Osteoblast (primary cell): Measurements from ENCODE around the gene P2RX1. TPM values are rescaled to one million over a fixed set of nuclear protein-coding genes. Genes with fewer than 3 reads are reported as not detected.

ENCODE experiments used
- DNase-seq: peaks from one replicate; pipeline ENCODE4 v3.0.0; 2011; ENCODE audit warnings: low spot score, mixed read lengths; ENCODE audit not compliant: insufficient read length; ENCODE audit errors: missing footprints
- H2AFZ ChIP-seq: 2 replicates; pipeline ENCODE4 v1.6.0; 2011; ENCODE audit warnings: mild to moderate bottlenecking, low read length
- H3K27ac ChIP-seq: 2 replicates; pipeline ENCODE4 v1.5.1; 2011; ENCODE audit warnings: mild to moderate bottlenecking, low read depth, low read length, moderate library complexity
- H3K27me3 ChIP-seq: 2 replicates; pipeline ENCODE4 v1.6.0; 2012; ENCODE audit warnings: mild to moderate bottlenecking, control low read depth, inconsistent platforms, low read length, moderate library complexity; ENCODE audit not compliant: insufficient read depth
- H3K36me3 ChIP-seq: 2 replicates; pipeline ENCODE4 v1.5.1; 2011; ENCODE audit warnings: mild to moderate bottlenecking, low read length, control low read depth, moderate library complexity; ENCODE audit not compliant: insufficient read depth
- H3K4me1 ChIP-seq: 2 replicates; pipeline ENCODE4 v1.5.1; 2011; ENCODE audit warnings: mild to moderate bottlenecking, low read length, control low read depth, moderate library complexity; ENCODE audit not compliant: insufficient read depth
- H3K4me2 ChIP-seq: 2 replicates; pipeline ENCODE4 v1.6.0; 2011; ENCODE audit warnings: mild to moderate bottlenecking, low read length; ENCODE audit not compliant: insufficient read depth
- H3K4me3 ChIP-seq: fragments of 200-600 bp; sonication (generic); 3 replicates; pipeline ENCODE4 v1.5.1; 2012; ENCODE audit warnings: mild to moderate bottlenecking, low read length, inconsistent platforms; ENCODE audit not compliant: insufficient read depth
- H3K79me2 ChIP-seq: 2 replicates; pipeline ENCODE4 v1.6.0; 2012; ENCODE audit warnings: mild to moderate bottlenecking, low read length, control low read depth, inconsistent platforms; ENCODE audit not compliant: insufficient read depth
- H3K9me3 ChIP-seq: 2 replicates; pipeline ENCODE4 v1.5.1; 2011; ENCODE audit warnings: low read depth, low read length, control low read depth
- H4K20me1 ChIP-seq: 2 replicates; pipeline ENCODE4 v1.6.0; 2012; ENCODE audit warnings: mild to moderate bottlenecking, low read length, control low read depth; ENCODE audit not compliant: insufficient read depth
- total RNA-seq: library from RNA; depleted of rRNA; stranded (reverse); fragments of >200 nt; gene quantifications from 2 replicates; pipeline ENCODE4 v1.2.3, GENCODE V29; 2012
- TF ChIP-seq, protein P1 (sequence below): IDR thresholded peaks from 2 replicates; pipeline ENCODE4 v1.5.1; 2011; ENCODE audit warnings: mild to moderate bottlenecking, low read depth, low read length, moderate library complexity; ENCODE audit errors: extremely low read depth

P2RX1 gene
- total RNA-seq, 1 donor: not detected

DNA sequence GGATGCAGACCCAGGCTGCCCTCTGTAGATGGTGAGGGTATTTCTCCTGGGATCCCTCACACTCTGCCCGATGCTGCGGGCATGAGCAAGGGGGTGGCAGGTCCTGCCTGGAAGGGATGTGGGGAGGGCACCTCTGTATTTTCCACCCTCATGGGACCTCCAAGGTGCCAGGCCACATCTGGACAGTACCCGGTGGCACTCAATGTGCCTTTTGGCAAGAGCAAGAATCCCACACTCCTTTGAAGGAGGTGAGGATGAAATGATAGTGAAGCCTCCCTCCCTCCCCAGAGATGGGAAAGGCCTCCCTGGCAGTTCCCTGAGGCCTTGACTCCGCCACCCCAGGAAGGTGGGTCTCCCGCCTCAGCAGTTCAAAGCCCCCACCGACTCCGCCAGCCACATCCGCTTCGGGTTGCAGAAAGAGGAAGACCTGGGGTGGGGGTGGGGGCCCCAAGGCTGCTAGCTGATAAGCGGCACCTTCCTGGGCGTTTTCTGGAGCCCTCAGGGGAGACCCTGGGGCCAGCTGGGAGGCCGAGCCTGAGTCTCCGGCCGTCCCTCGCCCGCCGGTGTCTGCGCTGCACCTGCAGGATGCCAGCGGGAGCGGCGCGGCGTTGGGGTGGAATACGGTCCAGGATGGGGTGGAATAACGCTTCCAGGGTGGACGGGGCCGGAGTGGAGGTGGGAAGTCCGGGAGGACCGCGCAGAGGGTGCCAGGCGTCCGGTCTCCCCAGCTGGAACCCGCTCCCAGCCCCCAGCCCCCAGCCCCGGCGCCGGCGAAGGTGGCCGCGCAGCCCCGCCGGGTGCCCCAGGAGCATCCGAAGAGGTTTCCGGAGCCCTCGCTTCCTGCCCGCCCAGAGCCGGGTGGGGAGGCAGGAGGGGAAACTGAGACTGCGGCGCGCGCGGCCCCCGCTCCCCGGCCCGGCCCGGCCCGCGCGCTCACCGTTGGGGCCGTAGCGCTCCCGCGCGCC is 47.3 kb upstream of the P2RX1 start:
- H3K27ac ChIP-seq: no peak overlapping the region
- peak; percentile 78 for DNase-seq
- no peak overlapping the region for H3K4me3 ChIP-seq
- no peak overlapping the region for H3K4me2 ChIP-seq
- H3K36me3 ChIP-seq: no peaks in the 10 kb centered on the region
- H3K27me3 ChIP-seq: peaks cover 41% of the 10 kb centered on the region
- no peak overlapping the region for H2AFZ ChIP-seq
- peaks cover 2% of the 10 kb centered on the region for H4K20me1 ChIP-seq
- H3K79me2 ChIP-seq: no peaks in the 10 kb centered on the region
- H3K9me3 ChIP-seq: no peaks in the 10 kb centered on the region
- H3K4me1 ChIP-seq: peaks cover 4% of the 10 kb centered on the region
- TF ChIP-seq, protein P1, sequence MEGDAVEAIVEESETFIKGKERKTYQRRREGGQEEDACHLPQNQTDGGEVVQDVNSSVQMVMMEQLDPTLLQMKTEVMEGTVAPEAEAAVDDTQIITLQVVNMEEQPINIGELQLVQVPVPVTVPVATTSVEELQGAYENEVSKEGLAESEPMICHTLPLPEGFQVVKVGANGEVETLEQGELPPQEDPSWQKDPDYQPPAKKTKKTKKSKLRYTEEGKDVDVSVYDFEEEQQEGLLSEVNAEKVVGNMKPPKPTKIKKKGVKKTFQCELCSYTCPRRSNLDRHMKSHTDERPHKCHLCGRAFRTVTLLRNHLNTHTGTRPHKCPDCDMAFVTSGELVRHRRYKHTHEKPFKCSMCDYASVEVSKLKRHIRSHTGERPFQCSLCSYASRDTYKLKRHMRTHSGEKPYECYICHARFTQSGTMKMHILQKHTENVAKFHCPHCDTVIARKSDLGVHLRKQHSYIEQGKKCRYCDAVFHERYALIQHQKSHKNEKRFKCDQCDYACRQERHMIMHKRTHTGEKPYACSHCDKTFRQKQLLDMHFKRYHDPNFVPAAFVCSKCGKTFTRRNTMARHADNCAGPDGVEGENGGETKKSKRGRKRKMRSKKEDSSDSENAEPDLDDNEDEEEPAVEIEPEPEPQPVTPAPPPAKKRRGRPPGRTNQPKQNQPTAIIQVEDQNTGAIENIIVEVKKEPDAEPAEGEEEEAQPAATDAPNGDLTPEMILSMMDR: no peak

DNA sequence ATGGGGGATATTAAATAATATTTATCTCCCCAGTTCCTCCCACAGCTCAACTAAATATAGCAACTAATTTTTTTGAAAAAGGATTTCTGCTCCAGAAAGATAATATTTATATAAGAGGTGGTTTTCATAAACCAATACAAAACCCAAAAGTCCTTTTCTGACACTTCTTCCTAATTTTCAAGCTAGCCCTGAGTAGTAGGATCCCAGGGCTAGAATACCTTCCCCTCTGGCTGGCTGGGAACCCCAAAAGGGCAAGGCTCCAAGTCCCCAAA is 46.6 kb upstream of the P2RX1 start:
- H2AFZ ChIP-seq: no peak overlapping the region
- H3K4me3 ChIP-seq: no peak overlapping the region
- DNase-seq: peak; percentile 83
- no peak overlapping the region for H3K4me2 ChIP-seq
- H3K36me3 ChIP-seq: no peaks in the 10 kb centered on the region
- peaks cover 4% of the 10 kb centered on the region for H3K4me1 ChIP-seq
- no peaks in the 10 kb centered on the region for H3K79me2 ChIP-seq
- peaks cover 2% of the 10 kb centered on the region for H4K20me1 ChIP-seq
- TF ChIP-seq, protein P1: no peak
- H3K27ac ChIP-seq: no peak overlapping the region
- no peaks in the 10 kb centered on the region for H3K9me3 ChIP-seq
- H3K27me3 ChIP-seq: peaks cover 41% of the 10 kb centered on the region

DNA sequence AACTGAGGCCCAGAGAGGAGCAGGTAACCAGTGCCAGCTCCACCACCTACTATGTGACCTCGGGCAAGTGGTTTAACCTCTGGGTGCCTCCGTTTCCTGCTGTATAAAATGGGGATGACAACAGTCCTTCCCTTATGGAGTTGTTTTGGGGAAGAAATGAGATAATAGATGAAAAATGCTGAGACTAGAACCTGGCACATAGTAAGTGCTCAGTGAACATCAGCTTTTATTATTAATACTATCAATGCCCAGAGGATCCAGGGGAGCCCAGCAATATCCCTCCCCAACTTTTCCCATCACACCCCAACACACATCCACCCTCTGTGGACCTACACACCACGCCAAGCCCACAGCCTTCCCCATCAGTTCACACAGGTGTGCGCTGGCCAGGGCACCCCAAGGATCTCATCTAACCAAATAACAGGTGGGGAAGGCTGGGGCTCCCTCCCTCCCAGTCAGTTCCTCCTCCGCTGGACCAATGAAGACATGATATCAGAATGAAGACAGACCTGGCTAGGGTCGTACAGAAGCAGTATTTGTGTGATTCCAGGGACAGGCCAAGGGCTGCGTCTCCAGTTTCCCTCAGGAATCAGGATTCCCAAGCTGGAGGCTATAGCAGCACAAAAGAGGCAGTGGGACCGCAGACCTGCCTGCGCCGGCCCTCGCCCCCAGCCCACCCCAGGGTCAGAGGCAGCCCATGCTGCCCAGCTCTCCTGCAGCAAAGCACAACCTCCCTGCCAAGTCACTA is 46.1 kb upstream of the P2RX1 start:
- H3K36me3 ChIP-seq: no peaks in the 10 kb centered on the region
- no peak overlapping the region for H3K4me2 ChIP-seq
- H3K79me2 ChIP-seq: no peaks in the 10 kb centered on the region

More for the DNA sequence above, 46.1 kb upstream of the P2RX1 start:
- peaks cover 41% of the 10 kb centered on the region for H3K27me3 ChIP-seq
- H3K4me1 ChIP-seq: peaks cover 4% of the 10 kb centered on the region
- no peak overlapping the region for H2AFZ ChIP-seq
- no peak for DNase-seq
- H3K4me3 ChIP-seq: no peak overlapping the region
- H3K27ac ChIP-seq: no peak overlapping the region
- H3K9me3 ChIP-seq: no peaks in the 10 kb centered on the region
- TF ChIP-seq, protein P1: no peak
- peaks cover 2% of the 10 kb centered on the region for H4K20me1 ChIP-seq
